K562 (cell line): ENCODE results near the gene SLC2A13. TPM values are rescaled to one million over a fixed set of nuclear protein-coding genes. Genes with fewer than 3 reads are reported as not detected.

Source experiments
- ATAC-seq: fragments of 200-7000 bp; cut with Tn5 transposase; 3 replicates; pipeline ENCODE4 v1.9.1; 2020; ENCODE audit warnings: moderate library complexity
- BruUV-seq: library from RNA; stranded (reverse); fragments of 400-500 nt; replicated peaks from 2 replicates; lab custom pipeline; 2021; lab: Mats Ljungman, UMichigan
- CTCF ChIA-PET: fragments of 300-600 bp; formaldehyde crosslinking; extraction: SDS; loops from one replicate; lab custom pipeline; 2021; ENCODE audit warnings: low intra/inter-chr PET ratio; lab: Yijun Ruan, JAX
- POLR2A ChIA-PET: fragments of 300-600, 350-650 bp; sonication (Branson Sonifier 250); formaldehyde crosslinking; extraction: SDS; loops from one replicate; lab custom pipeline; 2021; ENCODE audit warnings: antibody characterized with exemption, inconsistent platforms; lab: Yijun Ruan, JAX
- DNase-seq, 4 experiments: peaks; one replicate each; pipeline versions ENCODE4 v3.0.0 to v3.0.0-alpha.2; 2011 to 2018; ENCODE audit warnings: low spot score in 3 of 4, mixed read lengths in 3 of 4; ENCODE audit errors: extremely low read depth in 1 of 4
- FAIRE-seq: peaks from 2 replicates; lab custom pipeline; 2011; peaks lifted over from hg19 to GRCh38; lab: Jason Lieb, UNC
- H2AFZ ChIP-seq: 2 replicates; pipeline ENCODE4 v1.6.0; 2011; ENCODE audit warnings: low read depth, low read length, control low read depth, inconsistent platforms
- H3K27ac ChIP-seq: fragments of 200-600 bp; 3 replicates; pipeline ENCODE4 v1.8.0; 2011; ENCODE audit warnings: low read depth, mild to moderate bottlenecking, control low read depth, inconsistent platforms, low read length, moderate library complexity, mixed read lengths; ENCODE audit errors: extremely low read depth
- H3K27me3 ChIP-seq, 2 experiments: fragments of 300-600 bp in 1 of 2; 2 replicates in 1 of 2; 3 replicates in 1 of 2; pipeline versions ENCODE4 v1.6.0 to v1.8.0; 2011; ENCODE audit warnings: inconsistent platforms in 2 of 2, low read length in 2 of 2, mild to moderate bottlenecking in 1 of 2, mixed read lengths in 1 of 2, moderate library complexity in 1 of 2; ENCODE audit not compliant: control insufficient read depth in 2 of 2, insufficient read depth in 2 of 2
- H3K36me3 ChIP-seq: fragments of 300-600 bp; 3 replicates; pipeline ENCODE4 v1.8.0; 2011; ENCODE audit warnings: mild to moderate bottlenecking, low read length, inconsistent platforms; ENCODE audit not compliant: control insufficient read depth, insufficient read depth
- H3K4me1 ChIP-seq, 2 experiments: fragments of 200-600 bp in 1 of 2; replicated peaks in 1 of 2; 2 replicates in 1 of 2; 3 replicates in 1 of 2; pipeline versions ENCODE4 v1.5.1 to v1.8.0; 2011; ENCODE audit warnings: inconsistent platforms in 2 of 2, low read length in 2 of 2, mild to moderate bottlenecking in 1 of 2, mixed read lengths in 1 of 2, moderate library complexity in 1 of 2; ENCODE audit not compliant: control insufficient read depth in 2 of 2, insufficient read depth in 2 of 2
- H3K4me2 ChIP-seq: 2 replicates; pipeline ENCODE4 v1.6.1; 2011; ENCODE audit warnings: low read length, control low read depth, inconsistent platforms, mixed read lengths; ENCODE audit not compliant: insufficient read depth
- H3K4me3 ChIP-seq: fragments of 200-600 bp; sonication (generic), shearing (Covaris generic); 2 replicates; pipeline ENCODE4 v1.5.1; 2016; ENCODE audit warnings: control low read depth, inconsistent platforms
- H3K79me2 ChIP-seq: fragments of 200-600 bp; 3 replicates; pipeline ENCODE4 v1.8.0; 2011; ENCODE audit warnings: low read length, inconsistent platforms; ENCODE audit not compliant: control insufficient read depth, insufficient read depth
- H3K9ac ChIP-seq, 2 experiments: 2 replicates each; pipeline versions ENCODE4 v1.6.0 to v1.6.1; 2011; ENCODE audit warnings: low read depth in 2 of 2, low read length in 2 of 2, control low read depth in 1 of 2, inconsistent platforms in 1 of 2, mild to moderate bottlenecking in 1 of 2, mixed read lengths in 1 of 2; ENCODE audit not compliant: insufficient read depth in 1 of 2
- H3K9me1 ChIP-seq: one replicate; pipeline ENCODE4 v1.6.0; 2011; ENCODE audit warnings: inconsistent platforms, mild to moderate bottlenecking, low read length, moderate library complexity; ENCODE audit not compliant: control insufficient read depth, insufficient read depth
- H3K9me3 ChIP-seq: replicated peaks from 2 replicates; pipeline ENCODE4 v1.5.1; 2011; ENCODE audit warnings: low read depth, low read length, inconsistent platforms; ENCODE audit not compliant: control insufficient read depth, insufficient read depth
- H4K20me1 ChIP-seq: replicated peaks from 2 replicates; pipeline ENCODE4 v1.6.1; 2011; ENCODE audit warnings: low read length, inconsistent platforms, mixed read lengths; ENCODE audit not compliant: control insufficient read depth, insufficient read depth
- C11orf30 ChIP-seq: fragments of 450-650 bp; IDR thresholded peaks from 2 replicates; pipeline ENCODE4 v1.6.1; 2016; ENCODE audit warnings: low read depth, mild to moderate bottlenecking
- CBX2 ChIP-seq: fragments of 200-600 bp; sonication (generic); IDR thresholded peaks from one replicate; pipeline ENCODE4 v1.6.1; 2012; ENCODE audit warnings: mild to moderate bottlenecking, low read length, inconsistent platforms; ENCODE audit not compliant: insufficient read depth, poor library complexity, severe bottlenecking
- CC2D1A ChIP-seq: fragments of 450-650 bp; IDR thresholded peaks from 2 replicates; pipeline ENCODE4 v1.6.1; 2017; ENCODE audit warnings: mild to moderate bottlenecking
- CHD2 ChIP-seq: IDR thresholded peaks from 2 replicates; pipeline ENCODE4 v1.6.1; 2011; ENCODE audit warnings: low read depth, low read length
- FOXO4 ChIP-seq: fragments of 450-650 bp; formaldehyde crosslinking; IDR thresholded peaks from 2 replicates; pipeline ENCODE4 v1.4.0; 2020; ENCODE audit warnings: mild to moderate bottlenecking, moderate library complexity
- HOXB6 ChIP-seq: fragments of 250-450 bp; sonication (Bioruptor Pico); IDR thresholded peaks from 2 replicates; pipeline ENCODE4 v1.5.1; 2022; ENCODE audit warnings: mild to moderate bottlenecking, borderline replicate concordance
- KHSRP ChIP-seq: fragments of 450-650 bp; IDR thresholded peaks from 2 replicates; pipeline ENCODE4 v1.6.1; 2017
- NFIX ChIP-seq: fragments of 250-450 bp; sonication (Bioruptor Pico); IDR thresholded peaks from 2 replicates; pipeline ENCODE4 v1.4.0; 2020; ENCODE audit warnings: low read depth, mild to moderate bottlenecking, moderate library complexity
- PHB ChIP-seq: fragments of 250-450 bp; sonication (Bioruptor Pico); IDR thresholded peaks from 2 replicates; pipeline ENCODE4 v1.5.0; 2021
- PREB ChIP-seq: sonication (generic); formaldehyde crosslinking; IDR thresholded peaks from 2 replicates; pipeline ENCODE4 v1.8.1; 2023; ENCODE audit warnings: mild to moderate bottlenecking, missing genetic modification reagents
- RBM17 ChIP-seq: fragments of 200-400 bp; formaldehyde crosslinking; IDR thresholded peaks from 2 replicates; pipeline ENCODE4 v1.6.1; 2017; ENCODE audit warnings: low read depth, mild to moderate bottlenecking, low read length, borderline replicate concordance
- RUNX1 ChIP-seq: sonication (generic); IDR thresholded peaks from 2 replicates; pipeline ENCODE4 v1.6.1; 2016; ENCODE audit warnings: antibody characterized with exemption, low read depth
- SMARCB1 ChIP-seq: IDR thresholded peaks from 2 replicates; pipeline ENCODE4 v1.6.1; 2011; ENCODE audit warnings: improper control_type of control experiment, low read depth; ENCODE audit not compliant: insufficient read length
- SNRNP70 ChIP-seq: fragments of 200-400 bp; formaldehyde crosslinking; optimal IDR thresholded peaks from 2 replicates; pipeline ENCODE3; 2017; ENCODE audit warnings: low read depth, low read length
- SP2 ChIP-seq: IDR thresholded peaks from 2 replicates; pipeline ENCODE4 v1.6.1; 2011; ENCODE audit warnings: mild to moderate bottlenecking, low read depth, low read length, moderate library complexity; ENCODE audit not compliant: poor library complexity, severe bottlenecking; ENCODE audit errors: extremely low read depth
- STAG1 ChIP-seq: sonication (generic); formaldehyde crosslinking; IDR thresholded peaks from 2 replicates; pipeline ENCODE4 v1.5.0; 2020; ENCODE audit warnings: missing genetic modification reagents, borderline replicate concordance
- STAT6 ChIP-seq: sonication (generic); formaldehyde crosslinking; IDR thresholded peaks from 2 replicates; pipeline ENCODE4 v1.8.1; 2023; ENCODE audit warnings: mild to moderate bottlenecking, missing genetic modification reagents
- TFAM ChIP-seq: fragments of 250-450 bp; sonication (Bioruptor Pico); conservative IDR thresholded peaks from 2 replicates; pipeline ENCODE4 v1.5.0; 2021; ENCODE audit warnings: mild to moderate bottlenecking, moderate library complexity
- ZBTB12 ChIP-seq: fragments of 250-450 bp; sonication (Bioruptor Pico); IDR thresholded peaks from 2 replicates; pipeline ENCODE4 v1.4.0; 2020
- WGBS: fragments of 100-300 bp; shearing (Covaris generic); methylation state at CpG from one replicate; pipeline ENCODE4 v1.1.6; 2016; ENCODE audit warnings: low coverage, mixed read lengths; ENCODE audit not compliant: insufficient coverage; ENCODE audit errors: missing lambda C conversion rate; 5-methylcytosine and 5-hydroxymethylcytosine counted together
- in situ Hi-C: fragments of 300-500 bp; cut with MboI; formaldehyde crosslinking; loops from 4 replicates; pipeline ENCODE4 v1.15.0; 2018; ENCODE audit warnings: inconsistent platforms, mixed read lengths
- intact Hi-C: fragments of 100-400 bp; cut with micrococcal nuclease; formaldehyde crosslinking; loops from 2 replicates; pipeline ENCODE4 v1.14.2; 2022
- polyA plus RNA-seq, 8 experiments: library from polyadenylated mRNA; depleted of rRNA in 4 of 8; stranded (reverse) in 5 of 8; unstranded in 3 of 8; fragments of >200 nt; fragmentation: Nextera tagmentation in 2 of 8; fragmentation: Illumina TruSeq in 1 of 8; extraction: Ambion mirVana in 2 of 8; extraction: Trizol in 1 of 8; gene quantifications; 2 replicates each; pipeline versions ENCODE4 v1.2.1 to v1.2.3, GENCODE V29; 2011 to 2014; ENCODE audit warnings: inconsistent platforms in 1 of 8, missing spikeins in 1 of 8
- total RNA-seq, 7 experiments: library from RNA; depleted of rRNA in 6 of 7; stranded (reverse); fragments of >200 nt in 6 of 7; fragmentation: Illumina TruSeq in 2 of 7; extraction: Trizol in 2 of 7; gene quantifications; 2 replicates each; pipeline versions ENCODE4 v1.2.1 to v1.2.3, GENCODE V29; 2011 to 2021; ENCODE audit warnings: low replicate concordance in 1 of 7

The SLC2A13 gene
- total and polyA plus RNA-seq, 9 of the 15 experiments (the other 6 are each of a cell fraction or from before 2014, with no cell fraction given), result 1.7 to 12.4 (median 9.0) TPM

DNA sequence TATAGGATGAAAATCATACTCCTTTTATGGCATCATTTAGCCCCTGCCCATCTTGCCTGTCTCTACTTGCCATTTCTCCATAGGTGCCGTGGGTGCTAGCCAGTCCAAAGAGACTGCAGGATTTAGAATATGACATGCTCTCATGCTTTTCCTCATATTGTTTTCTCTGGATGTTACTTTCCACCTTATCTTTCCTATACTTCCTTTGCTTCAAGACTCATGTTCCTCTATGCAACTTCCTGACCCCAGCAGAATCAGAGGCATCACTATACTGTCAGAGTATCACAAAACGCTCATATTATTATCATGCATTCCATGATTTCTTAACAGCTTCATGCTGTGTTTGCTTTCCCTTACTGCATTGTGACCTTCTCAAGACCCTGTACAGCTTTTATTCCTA lies 265.5 kb downstream of the SLC2A13 start:
- no TSS peak for BruUV-seq
- Histone ChIP-seq H3K9me3 (no peaks in the 10 kb centered on the region), H3K4me2 (no peak overlapping the region), H3K27me3 (no peaks in the 10 kb centered on the region), H3K9ac (no peak overlapping the region), H3K36me3 (no peaks in the 10 kb centered on the region), H3K4me1 (no peaks in the 10 kb centered on the region), H3K4me3 (no peak overlapping the region), H4K20me1 (no peaks in the 10 kb centered on the region), H3K9me1 (no peaks in the 10 kb centered on the region), H3K79me2 (no peaks in the 10 kb centered on the region), H2AFZ (no peak overlapping the region), H3K27ac (no peak overlapping the region)
- WGBS, result 68% methylated on average over 2 of the region's 2 CpGs
- POLR2A ChIA-PET, result interaction anchor here (0.7 to 1.2 kb wide), 2 partner anchors 48 to 1200 kb away, joined by 3 read pairs; no protein-coding TSS in a partner anchor
- in situ Hi-C loops (no loop called here), intact Hi-C loops (no loop called here)
- DNase-seq, result no peak
- ATAC-seq, result no peak
- CTCF ChIA-PET, result no interaction called here
- no peak for FAIRE-seq
- TF ChIP-seq TFAM (CRISPR knock-in tag), result no peak
- no peak for TF ChIP-seq CBX2
- no peak for TF ChIP-seq SNRNP70
- no peak for TF ChIP-seq STAT6 (CRISPR knock-in tag)
- no peak for TF ChIP-seq PHB (CRISPR knock-in tag)
- TF ChIP-seq CC2D1A, result no peak
- no peak for TF ChIP-seq C11orf30
- TF ChIP-seq HOXB6 (CRISPR knock-in tag), result no peak
- no peak for TF ChIP-seq NFIX
- no peak for TF ChIP-seq CHD2
- TF ChIP-seq KHSRP, result no peak
- no peak for TF ChIP-seq ZBTB12 (CRISPR knock-in tag)
- no peak for TF ChIP-seq SP2
- no peak for TF ChIP-seq RUNX1
- no peak for TF ChIP-seq RBM17
- no peak for TF ChIP-seq FOXO4 (CRISPR knock-in tag)
- no peak for TF ChIP-seq SMARCB1
- no peak for TF ChIP-seq STAG1 (CRISPR knock-in tag)
- TF ChIP-seq PREB (CRISPR knock-in tag), result no peak
